ENCODE measurements around the gene SLIT1.

Gene SLIT1

DNA sequence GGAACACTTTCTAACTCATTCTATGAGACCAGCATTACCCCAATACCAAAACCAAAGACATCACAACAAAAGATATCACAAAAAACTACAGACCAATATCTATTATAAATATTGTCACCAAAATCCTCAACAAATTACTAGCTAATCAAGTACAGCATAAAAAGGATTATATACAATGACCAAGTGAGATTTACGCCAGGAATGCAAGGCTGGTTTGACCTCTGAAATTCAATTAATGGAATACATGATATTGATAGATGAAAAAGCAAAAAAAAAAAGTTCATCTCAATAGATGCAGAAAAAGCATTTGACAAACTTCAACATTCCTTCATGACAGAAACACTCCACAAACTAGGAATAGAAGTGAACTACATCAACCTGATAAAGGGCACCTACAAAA is 178.3 kb downstream of the SLIT1 start:
- no peak overlapping the region for H3K4me3 ChIP-seq (ENCODE audit: low read depth, low read length)

DNA sequence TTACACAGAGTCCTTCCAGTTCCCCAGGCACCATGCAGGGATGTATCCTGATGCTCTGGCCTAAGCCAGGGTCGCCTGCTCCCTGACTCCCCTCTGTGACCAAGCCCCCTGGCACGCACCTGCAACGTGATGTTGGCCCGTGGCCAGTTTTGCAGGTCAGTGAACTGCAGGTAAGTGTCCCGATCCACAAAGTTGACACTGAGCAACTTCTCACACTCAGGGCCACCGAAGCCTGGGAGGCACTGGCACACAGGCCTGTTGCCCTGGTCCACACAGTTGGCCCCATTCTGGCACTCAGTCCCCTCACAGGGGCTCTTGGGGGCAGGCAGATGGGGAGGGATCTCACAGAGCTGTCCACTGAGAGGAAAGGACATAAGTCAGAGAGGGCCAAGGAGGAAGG is 179.4 kb downstream of the SLIT1 start:
- no peak overlapping the region for H3K4me3 ChIP-seq (ENCODE audit: low read depth, low read length)

DNA sequence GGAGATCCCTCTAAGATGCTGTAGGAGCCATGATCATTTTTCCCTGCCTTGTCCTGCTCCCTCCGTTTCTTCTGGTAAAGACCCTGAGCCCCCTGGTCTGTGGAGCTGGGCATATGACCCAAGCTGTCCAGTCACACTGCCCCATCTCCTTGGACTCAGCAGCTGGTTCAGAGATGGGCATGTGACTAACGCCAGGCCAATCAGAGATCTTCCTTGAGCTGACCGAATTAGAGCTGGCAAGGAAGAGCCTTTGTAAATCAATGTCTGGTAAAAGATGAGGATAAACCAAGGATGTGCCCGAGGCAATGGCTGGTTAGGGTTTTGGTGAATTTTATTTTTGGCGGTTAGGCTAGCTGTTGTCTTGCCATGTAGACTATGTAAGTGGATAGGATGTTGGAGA is 180.4 kb downstream of the SLIT1 start:
- H3K4me3 ChIP-seq (ENCODE audit: low read depth, low read length): no peak overlapping the region

DNA sequence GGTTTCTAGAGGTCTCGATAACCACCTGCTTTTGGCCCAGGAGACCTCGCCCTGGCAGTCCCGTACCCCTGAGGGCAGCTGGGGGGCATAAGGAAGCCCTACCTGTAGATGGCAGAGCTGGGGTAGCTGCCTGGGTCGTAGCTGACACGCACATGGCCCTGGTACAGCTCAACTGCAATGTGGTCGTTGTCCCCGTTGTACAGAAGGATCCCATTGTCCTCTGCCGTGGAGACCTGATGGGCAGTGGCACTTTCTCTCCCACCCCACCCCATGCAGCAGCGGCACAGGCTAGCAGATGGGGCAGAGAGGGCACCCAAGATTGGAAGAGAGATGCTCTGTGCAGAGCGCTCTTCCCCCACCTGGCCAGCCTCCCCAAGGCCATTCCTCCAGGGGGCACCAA is 181.2 kb downstream of the SLIT1 start:
- H3K4me3 ChIP-seq (ENCODE audit: low read depth, low read length): no peak overlapping the region

DNA sequence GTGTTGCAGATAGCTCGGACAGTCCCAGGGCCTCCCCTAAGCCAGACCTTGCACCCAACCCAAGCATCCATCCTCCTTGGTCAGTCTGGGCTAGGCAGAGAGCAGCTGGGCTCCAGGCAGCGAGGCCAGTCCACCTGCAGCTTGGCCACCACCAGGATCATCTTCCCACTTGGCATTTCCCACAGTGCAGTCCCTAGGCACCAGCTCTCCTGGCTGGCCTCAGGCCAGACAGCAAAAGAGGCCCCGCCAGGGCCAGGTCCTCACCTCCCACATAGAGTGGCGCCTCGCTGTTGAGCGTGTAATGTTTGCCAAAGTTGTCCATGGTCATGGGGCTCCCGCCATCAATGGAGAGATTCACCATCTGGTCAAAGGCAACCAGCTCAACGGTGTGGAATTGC is 182.0 kb downstream of the SLIT1 start:
- H3K4me3 ChIP-seq (ENCODE audit: low read depth, low read length): no peak overlapping the region

DNA sequence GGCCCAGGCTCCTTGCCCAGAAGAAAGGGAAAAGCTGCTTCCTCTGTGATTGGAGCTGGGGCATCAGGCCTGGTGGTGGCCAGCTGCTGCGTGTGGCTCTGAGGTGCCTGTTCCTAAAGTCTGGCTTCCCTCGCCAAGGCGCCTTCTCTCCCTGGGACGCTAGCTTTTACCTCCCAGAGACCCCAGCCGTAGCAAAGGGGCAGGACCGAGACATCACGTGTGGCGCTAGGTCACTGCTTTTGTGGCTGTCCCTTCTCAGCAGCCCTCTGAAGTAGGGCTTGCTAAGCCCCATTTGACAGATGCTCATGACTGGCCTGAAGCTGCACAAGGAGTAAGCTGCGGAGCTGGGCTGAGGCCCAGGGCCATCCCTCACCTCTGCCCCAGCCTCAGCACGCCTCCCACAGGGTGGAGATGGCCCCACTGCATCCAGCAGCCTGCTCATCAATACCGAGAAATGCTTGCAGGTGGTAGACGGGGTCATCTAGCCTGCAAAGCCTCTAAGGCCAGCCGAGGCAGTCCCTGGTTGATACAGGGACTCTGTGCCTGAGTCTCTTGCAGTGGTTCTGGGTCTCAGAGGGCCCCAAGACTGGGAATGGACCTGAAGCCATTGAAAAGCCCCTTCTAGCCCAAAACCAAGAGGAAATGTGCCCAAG is 182.5 kb downstream of the SLIT1 start:
- H3K4me3 ChIP-seq (ENCODE audit: low read depth, low read length): no peak overlapping the region

DNA sequence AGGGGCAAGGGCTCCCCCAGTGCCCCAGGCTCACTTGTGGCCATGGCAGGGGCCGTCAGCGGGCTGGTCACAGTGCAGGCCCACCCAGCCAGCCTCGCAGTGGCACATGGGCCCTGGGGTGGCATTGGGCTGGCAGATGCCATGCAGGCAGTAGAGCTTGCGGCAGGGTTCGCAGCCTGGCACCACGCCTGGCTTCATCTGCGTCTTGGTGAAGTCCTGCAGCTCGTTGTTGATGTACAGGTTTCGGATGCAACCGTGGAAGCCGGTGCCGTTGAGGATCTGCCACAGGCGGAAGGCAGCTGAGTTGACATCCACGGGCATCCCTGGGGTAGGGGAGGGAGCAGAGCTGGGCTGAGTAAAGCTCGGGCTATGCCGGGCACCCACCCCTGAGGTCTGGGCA is 183.1 kb downstream of the SLIT1 start:
- no peak overlapping the region for H3K4me3 ChIP-seq (ENCODE audit: low read depth, low read length)

DNA sequence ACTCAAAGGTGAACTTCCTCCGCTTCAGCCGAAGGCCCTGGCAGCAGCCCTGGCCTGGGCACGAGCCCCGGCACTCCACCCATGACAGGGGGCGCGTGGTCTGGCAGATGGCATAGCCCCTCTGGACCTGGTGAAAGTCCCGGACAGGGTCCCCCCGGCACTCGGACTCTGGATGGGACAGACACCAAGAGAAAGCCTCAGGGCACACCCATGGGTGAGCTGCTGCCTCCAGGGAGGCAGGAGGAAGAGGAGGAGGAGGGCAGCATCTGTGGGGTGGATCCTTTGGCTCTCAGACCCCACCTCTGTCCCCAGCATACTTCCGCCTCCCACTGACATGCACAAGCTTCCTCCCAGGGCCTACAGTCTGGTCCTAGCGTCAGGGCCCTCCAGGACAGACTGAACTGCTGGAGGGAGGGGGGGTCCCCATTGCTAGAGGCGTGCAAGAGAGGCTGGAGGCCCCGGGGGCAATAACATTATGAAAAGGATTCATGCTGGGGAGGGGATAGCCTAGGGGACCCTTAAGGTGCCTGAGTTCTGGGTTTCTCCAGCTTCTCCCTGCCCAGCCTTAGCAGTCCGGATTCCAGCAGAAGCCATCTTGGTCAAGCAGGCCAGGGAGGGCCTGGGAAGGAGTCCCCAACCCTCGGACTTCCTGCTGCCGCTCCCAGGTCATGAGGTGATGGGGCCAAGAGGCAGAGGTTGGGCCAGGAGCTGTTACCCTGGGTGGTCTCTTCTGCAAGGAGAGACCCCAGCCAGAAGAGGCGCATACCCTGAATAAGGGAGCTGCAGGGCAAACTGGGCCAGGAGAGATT is 184.4 kb downstream of the SLIT1 start:
- H3K4me3 ChIP-seq (ENCODE audit: low read depth, low read length): no peak overlapping the region

DNA sequence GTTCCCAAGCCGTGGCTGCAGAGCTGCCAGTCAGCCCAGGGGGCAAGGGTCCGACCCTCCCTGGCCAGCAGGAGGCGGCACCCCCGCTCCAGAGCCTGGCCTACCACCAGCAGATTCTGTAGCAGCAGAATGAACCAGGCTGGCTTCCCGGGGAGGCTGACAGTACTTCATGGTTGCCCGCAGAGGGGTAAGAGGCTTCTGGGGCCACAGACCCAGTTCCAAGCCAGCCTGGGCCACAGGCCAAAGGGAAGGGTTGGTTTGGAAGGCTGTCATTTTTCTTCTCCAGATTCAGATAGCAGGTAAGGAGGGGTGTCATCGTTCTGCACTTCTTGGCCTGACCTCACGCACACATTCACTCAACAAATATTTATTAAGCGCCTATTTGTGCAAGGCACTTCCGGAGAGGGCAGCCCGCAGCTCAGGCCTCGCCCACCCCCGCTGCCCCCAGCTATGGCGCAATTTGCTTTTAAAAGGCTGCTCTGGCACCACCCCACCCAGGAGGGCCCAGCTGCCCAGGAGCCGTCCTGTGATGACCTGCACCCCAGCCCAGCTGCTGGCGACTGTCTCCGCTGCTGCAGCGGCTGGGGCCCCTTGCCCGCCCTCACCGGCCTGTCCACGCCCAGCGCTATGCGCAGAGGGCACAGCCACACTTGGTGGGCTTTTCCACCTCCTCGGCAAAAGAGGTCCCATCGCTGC is 185.1 kb downstream of the SLIT1 start:
- H3K4me3 ChIP-seq (ENCODE audit: low read depth, low read length): no peak overlapping the region

DNA sequence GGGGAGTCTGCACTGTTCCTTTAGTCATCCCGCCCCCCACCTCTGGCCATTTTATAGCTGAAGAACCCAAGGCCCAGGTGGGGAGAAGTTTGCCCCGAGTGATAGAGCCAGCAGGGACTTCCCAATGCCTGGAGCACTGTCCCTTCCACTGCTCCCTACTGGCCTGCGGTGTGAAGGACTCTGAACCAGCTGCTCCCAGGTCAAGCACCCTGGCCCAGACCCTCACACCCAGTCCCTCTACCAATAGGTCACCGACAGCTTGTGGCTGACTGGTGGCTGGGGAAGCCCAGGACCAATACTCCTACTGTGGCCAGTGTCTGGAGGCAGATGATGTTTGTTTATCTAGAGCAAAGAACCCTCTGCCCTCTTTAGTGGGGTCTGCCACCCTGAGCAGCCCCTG is 185.8 kb downstream of the SLIT1 start:
- no peak overlapping the region for H3K4me3 ChIP-seq (ENCODE audit: low read depth, low read length)

DNA sequence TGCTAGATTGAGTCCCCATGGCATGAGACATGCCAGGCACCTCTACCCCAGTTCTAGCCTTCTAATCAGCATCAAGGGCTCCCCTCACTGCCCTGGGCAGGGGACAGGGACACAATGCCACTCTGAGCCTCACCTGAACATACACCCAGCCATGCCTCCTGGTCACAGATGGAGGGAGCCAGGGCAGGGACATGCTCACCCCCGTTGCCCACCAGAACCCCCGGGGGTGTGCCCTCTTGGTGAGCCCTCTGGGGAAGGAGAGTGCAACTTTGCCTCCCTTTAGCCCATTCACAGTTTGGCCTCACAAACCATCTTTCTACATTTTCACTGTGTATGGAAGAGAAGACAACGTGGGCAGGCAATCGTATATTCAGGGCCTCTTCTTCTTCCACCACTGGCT is 186.4 kb downstream of the SLIT1 start:
- H3K4me3 ChIP-seq (ENCODE audit: low read depth, low read length): no peak overlapping the region

DNA sequence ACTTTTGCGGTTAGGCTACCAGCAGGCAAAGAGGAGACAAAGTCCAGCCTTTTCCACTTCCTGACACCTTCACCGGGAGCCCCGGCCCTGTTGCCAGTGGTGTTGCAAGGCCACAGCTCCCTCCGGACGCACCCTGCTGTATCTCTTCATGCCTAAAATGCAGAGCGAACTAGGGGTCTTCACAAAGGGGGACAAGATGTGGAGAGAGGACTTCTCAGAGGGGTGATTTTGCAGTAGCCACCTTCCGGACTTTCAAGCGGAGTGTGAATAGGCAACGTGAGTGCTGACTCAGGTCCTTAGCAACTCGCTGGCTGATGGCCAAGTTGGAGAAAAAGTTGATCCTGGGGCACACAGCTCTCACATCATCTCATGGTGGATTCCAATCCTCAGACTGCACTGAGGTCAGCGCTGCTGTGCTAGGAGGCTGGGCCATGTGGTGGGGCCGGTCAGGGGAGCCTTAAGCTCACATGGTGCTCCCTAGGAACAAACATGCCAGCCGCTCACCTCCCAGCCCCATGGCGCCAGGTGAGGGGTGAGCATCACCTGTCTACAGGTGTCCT is 187.3 kb downstream of the SLIT1 start:
- H3K4me3 ChIP-seq (ENCODE audit: low read depth, low read length): no peak overlapping the region

DNA sequence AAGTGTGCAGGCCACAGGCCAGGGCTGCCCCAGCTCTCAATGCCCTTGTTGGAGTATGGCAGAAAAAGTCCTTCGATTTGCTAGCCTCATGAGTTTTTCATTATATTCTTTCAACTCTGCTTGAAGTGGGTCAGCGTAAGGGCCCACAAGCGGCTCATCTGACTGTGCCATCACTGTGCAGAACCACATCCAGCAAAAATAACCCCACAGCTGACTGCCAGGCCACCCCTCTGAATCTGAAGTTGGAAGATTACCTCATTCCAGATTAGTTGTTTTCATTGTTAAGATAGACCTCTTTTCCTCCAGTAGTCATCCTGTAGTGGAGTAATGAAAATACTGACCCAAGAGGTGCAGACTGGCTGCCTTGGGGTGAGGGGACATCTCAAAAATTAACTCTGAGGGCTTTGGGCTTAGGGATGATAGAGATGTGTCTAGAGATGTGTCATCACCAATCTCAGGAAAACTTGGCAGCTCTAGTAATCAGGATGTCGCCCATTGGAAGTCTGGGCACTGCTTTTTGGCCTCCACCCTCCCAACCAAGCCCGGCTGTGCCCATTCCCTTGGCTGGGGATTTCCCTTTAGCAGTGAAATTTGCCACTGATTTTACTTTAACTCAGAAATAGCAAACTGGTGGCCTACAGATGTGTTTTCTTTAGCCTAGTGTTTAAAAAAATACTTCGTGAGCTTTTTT is 189.3 kb downstream of the SLIT1 start:
- H3K4me3 ChIP-seq (ENCODE audit: low read depth, low read length): no peak overlapping the region

DNA sequence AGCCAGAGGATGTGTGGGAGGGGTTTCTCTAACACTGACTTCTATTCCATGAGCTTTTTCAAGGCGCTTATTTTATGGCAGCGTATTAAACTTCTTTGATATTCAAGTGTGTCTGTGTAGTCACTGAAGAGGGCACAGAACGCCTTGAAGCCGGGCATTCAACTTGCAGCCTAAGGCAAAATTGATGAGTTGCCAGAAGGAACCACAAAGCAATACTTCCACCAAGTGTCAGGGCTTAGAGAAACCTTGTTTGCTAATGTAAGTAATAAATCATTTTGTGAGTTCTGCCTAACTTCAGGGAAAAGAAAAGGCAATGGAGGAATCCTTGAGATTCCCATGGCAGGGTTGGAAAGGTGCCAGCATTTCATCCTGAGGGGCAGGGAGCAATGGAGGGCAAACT is 189.9 kb downstream of the SLIT1 start:
- no peak overlapping the region for H3K4me3 ChIP-seq (ENCODE audit: low read depth, low read length)

DNA sequence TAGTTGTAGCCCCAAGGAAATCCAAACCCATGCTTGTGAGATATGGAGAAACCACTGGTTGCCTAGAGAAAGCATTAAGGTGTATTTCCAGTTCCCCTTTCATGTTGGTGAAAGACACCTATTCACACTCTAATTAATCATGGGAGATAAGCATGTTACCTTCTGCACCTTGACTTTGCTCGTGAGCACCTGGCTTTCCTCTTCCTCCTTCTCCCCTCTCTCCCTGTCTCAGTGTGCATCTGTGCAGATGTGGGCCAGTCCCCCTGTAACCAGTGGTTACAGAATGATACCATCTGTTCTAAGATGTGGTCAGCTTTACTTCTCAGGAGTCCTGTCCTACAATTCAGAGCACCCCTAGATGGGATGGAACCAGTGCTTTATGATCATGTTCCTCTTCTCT is 193.0 kb downstream of the SLIT1 start:
- H3K4me3 ChIP-seq (ENCODE audit: low read depth, low read length): no peak overlapping the region

DNA sequence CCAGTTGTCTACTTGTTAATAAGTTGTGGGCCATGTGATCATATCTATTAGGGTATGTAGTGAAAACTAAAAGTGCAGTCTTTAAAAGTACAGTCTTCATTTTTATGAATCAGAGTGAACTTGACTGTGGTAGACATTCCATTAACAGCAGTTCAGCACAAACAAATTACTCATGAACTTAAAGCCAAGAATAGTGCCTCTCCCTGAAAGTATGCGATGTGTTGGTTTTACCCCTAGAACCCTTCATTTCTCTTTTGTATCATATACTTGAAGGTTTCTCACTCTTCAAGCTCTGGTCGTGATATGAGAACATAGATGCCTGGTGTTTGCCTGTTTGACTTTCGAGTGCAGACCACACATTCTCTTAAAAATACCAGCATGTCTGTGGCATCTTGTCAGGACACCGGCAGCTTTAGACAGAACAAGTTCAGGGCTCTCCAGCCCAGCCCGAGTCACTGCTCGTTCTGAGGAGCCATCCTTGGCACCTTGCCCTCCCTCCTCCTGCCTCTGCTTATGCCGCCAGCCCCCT is 194.4 kb downstream of the SLIT1 start:
- no peak overlapping the region for H3K4me3 ChIP-seq (ENCODE audit: low read depth, low read length)

DNA sequence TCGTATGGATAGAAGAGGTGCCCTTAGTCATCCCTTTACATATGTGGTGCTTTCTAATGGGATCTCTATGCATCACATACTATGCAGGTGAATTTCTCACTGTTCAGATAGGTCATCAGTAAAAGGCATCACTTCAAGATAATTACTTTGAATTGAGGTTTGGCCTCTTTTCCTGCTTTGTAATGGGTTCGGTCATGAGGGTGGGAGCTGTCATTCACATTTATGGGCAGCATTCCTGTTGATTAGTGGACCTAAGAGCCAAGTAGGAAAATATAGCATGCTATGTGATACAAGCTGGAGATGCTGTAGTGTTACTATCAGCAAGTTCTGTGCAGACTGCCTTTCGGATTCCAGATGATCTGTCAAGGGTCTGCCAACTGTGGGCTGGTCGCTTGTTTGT is 197.3 kb downstream of the SLIT1 start:
- no peak overlapping the region for H3K4me3 ChIP-seq (ENCODE audit: low read depth, low read length)

DNA sequence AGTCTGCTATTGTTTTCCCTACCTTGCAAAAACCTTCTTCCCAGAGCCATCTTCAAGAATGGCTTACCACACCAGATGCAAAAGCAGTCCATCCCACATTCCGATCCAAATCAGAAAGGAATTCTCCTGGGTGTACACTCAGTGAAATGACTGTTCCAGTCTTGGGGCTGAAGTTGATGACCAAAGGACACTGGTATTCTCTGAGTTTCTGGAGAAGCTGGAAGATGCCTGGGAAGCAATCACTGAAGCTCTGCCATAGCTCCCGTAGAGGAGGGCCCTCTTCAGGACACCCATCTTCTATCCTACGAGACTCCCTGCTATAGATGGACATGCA is 197.9 kb downstream of the SLIT1 start:
- H3K4me3 ChIP-seq (ENCODE audit: low read depth, low read length): no peak overlapping the region

DNA sequence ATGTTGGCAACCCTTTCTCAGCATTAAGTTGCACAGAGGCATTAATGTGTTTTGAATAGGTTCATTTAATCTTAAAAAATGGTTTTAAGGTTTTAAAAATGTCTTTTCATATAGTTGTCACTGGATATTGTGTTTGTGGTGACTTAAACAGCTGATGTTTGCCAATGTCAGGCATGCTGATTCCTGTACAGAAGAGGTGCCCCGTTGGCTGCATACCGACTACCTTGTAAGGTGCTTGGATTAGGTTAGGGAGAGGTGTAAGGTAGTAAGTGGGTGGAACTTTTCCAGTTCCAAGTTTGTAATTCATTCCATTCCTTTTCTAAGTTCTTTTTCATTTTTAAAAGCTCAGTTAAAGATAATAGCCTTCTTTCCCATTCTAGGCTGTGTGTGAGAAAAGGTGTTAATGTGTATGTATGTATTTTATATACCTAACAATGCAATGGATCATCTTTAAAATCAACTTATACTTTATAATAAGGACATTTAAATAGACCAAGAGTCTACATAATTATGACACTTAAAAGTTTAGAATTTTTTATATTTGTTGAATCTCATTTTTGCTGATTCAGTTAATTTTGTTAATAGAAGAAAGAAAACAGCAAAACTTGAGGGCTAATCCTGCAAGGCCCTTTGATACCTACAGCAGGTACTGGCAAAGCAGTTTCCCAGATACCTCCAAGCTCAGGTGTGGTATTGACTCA is 198.5 kb downstream of the SLIT1 start:
- H3K4me3 ChIP-seq (ENCODE audit: low read depth, low read length): no peak overlapping the region

DNA sequence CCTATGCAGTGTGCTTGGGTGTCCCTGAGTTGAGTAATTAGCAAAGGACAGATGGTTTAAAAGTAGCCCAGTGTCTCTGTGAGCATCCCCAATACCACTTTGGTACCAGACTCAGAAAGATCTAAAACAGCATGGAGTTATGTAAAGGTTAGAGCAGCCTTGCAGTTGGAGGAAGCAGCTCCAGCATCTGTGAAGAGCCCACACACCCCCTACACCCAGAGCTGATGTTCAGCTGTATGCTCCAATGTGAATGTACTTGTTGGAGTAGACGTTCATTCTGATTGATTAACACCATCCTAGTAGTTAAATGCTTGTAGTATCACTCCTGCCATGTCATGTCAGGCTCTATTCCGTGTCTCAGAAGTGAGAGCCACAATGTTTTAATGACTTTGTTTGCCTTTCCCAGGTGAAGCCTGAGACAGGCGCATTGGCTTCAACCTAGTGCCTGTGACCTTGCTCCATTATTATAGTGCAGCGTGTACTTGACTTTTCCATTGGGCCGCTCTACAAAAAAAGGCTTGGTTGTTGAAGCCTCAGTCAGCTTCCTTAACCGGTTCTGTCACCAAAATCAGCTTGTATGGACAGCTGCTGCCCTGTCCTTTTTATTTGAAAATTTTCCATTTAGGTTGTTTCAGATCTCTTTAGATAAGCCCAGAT is 199.4 kb downstream of the SLIT1 start:
- no peak overlapping the region for H3K4me3 ChIP-seq (ENCODE audit: low read depth, low read length)
